ENCODE data around the gene TRPM3.

DNA sequence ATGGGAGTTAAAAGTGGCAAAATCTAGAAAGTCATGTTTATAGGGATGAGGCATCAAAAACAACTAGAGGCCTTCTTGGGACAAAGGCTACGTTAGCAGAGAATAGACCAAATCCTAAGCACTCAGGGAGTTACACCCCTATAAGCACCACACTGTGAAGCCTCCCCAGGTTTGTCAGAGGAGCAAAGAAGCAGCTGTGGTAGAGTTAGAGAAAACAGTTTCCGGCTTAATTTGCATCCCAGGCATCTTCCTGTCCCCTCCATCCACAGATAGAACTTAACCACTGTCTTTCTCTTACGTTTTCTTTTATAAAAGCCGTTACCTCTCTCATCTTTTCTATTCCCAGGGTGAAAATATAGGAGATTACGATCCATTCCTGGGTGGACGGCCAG, 518.4 kb downstream of the TRPM3 start:
- TF ChIP-seq, protein P1, sequence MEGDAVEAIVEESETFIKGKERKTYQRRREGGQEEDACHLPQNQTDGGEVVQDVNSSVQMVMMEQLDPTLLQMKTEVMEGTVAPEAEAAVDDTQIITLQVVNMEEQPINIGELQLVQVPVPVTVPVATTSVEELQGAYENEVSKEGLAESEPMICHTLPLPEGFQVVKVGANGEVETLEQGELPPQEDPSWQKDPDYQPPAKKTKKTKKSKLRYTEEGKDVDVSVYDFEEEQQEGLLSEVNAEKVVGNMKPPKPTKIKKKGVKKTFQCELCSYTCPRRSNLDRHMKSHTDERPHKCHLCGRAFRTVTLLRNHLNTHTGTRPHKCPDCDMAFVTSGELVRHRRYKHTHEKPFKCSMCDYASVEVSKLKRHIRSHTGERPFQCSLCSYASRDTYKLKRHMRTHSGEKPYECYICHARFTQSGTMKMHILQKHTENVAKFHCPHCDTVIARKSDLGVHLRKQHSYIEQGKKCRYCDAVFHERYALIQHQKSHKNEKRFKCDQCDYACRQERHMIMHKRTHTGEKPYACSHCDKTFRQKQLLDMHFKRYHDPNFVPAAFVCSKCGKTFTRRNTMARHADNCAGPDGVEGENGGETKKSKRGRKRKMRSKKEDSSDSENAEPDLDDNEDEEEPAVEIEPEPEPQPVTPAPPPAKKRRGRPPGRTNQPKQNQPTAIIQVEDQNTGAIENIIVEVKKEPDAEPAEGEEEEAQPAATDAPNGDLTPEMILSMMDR (IDR thresholded peaks at IDR 0.05; ENCODE audit: low read depth, low read length): no peak
- TF ChIP-seq POLR2A (IDR thresholded peaks at IDR 0.05; ENCODE audit: extremely low read depth, insufficient read length): no peak
